ENCODE measurements around the gene EGR2. TPM values are rescaled to one million over a fixed set of nuclear protein-coding genes. Genes with fewer than 3 reads are reported as not detected.
A peak's percentile ranks its signal among the peaks of the same experiment; 100 is the strongest.

Gene EGR2
- total RNA-seq, result 10 to 100 TPM in 1 of 2 donors, 1 to 10 TPM in 1; 3.9 to 12.0 TPM
- 1 to 10 TPM; 2.2 to 2.7 TPM for polyA plus RNA-seq (ENCODE audit: insufficient read length in 2 of 2)
- long read RNA-seq, donor 1, result 0 reads
- long read RNA-seq, donor 2, partial matches to known transcripts, result 0 of 2 reads
- long read RNA-seq, donor 2, other reads (novel, unspliced or antisense), result 0 of 2 reads
- long read RNA-seq, donor 3, partial matches to known transcripts, result 0 of 1 reads
- long read RNA-seq, donor 3, other reads (novel, unspliced or antisense), result 0 of 1 reads
- long read RNA-seq, donor 4, partial matches to known transcripts, result 0 of 2 reads
- long read RNA-seq, donor 4, other reads (novel, unspliced or antisense), result 0 of 2 reads

- DNase-seq (ENCODE audit: low read depth in 4 of 6, low spot score in 6 of 6), result peak in 5 of 6 donors; percentile 72 to 97 (median 82)
- H3K27me3 ChIP-seq (ENCODE audit: control insufficient read depth, insufficient read depth, low read length), result peaks cover 72% of the 10 kb centered on the region
- no peaks in the 10 kb centered on the region for H3K9me3 ChIP-seq (ENCODE audit: control insufficient read depth, insufficient read depth, low read length)
- H3K4me3 ChIP-seq (ENCODE audit: low read depth, low read length), result peak within 1 kb of the TSS; percentile 69
- WGBS (ENCODE audit: insufficient coverage), result under 1% methylated on average over 49 of the region's 53 CpGs
- peaks cover 52% of the 10 kb centered on the region for H3K4me1 ChIP-seq (ENCODE audit: control insufficient read depth, insufficient read depth, low read length)
- peak within 1 kb of the TSS; percentile 78 for H3K27ac ChIP-seq (ENCODE audit: low read depth, low read length)
- H3K36me3 ChIP-seq (ENCODE audit: control insufficient read depth, insufficient read depth, low read length), result peaks cover 3% of the 10 kb centered on the region
These were observed at the start of gene EGR2 for GRCh38 chr10:62816331-62817120. TSS of gene EGR2 (minus strand) at chr10:62816366. CDS start at chr10:62816029, 337 bp downstream.

- no peak overlapping the region for H3K4me3 ChIP-seq (ENCODE audit: low read depth, low read length)
- H3K9me3 ChIP-seq (ENCODE audit: control insufficient read depth, insufficient read depth, low read length), result no peaks in the 10 kb centered on the region
- no peak overlapping the region for H3K27ac ChIP-seq (ENCODE audit: low read depth, low read length)
- H3K4me1 ChIP-seq (ENCODE audit: control insufficient read depth, insufficient read depth, low read length), result peaks cover 6% of the 10 kb centered on the region
- no peak for DNase-seq (ENCODE audit: low read depth in 4 of 6, low spot score in 6 of 6)
- WGBS (ENCODE audit: insufficient coverage), result no CpG with 5 or more reads among the region's 1 CpG
- no peaks in the 10 kb centered on the region for H3K27me3 ChIP-seq (ENCODE audit: control insufficient read depth, insufficient read depth, low read length)
- no peaks in the 10 kb centered on the region for H3K36me3 ChIP-seq (ENCODE audit: control insufficient read depth, insufficient read depth, low read length)
These were observed 46.3 kb upstream of the EGR2 start for GRCh38 chr10:62862447-62862846.

DNA sequence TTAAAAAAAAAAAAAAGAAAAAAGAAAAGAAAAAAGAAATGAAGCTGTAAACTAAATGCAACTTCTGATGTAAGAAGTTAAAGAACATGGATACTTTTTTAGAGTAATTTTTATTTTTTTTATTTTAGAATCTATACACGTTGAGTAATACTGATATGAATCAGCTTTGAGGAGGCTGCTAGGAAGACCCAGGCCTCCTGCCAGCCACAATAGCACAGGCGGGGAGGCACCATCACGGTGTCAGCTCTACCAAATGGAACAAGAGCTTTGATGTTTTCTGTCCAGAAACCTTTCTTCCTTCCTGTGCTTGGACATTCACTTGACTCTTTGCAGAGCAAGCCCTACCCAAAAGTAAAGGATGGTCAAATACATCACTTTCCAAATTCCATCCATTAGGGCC lies 45.3 kb upstream of the EGR2 start:
- H3K27me3 ChIP-seq (ENCODE audit: control insufficient read depth, insufficient read depth, low read length), result no peaks in the 10 kb centered on the region
- H3K9me3 ChIP-seq (ENCODE audit: control insufficient read depth, insufficient read depth, low read length), result no peaks in the 10 kb centered on the region
- H3K27ac ChIP-seq (ENCODE audit: low read depth, low read length), result peak overlapping the region; percentile 16
- DNase-seq (ENCODE audit: low read depth in 4 of 6, low spot score in 6 of 6), result no peak
- H3K4me3 ChIP-seq (ENCODE audit: low read depth, low read length), result no peak overlapping the region
- 56% methylated on average over 2 of the region's 3 CpGs for WGBS (ENCODE audit: insufficient coverage)
- H3K36me3 ChIP-seq (ENCODE audit: control insufficient read depth, insufficient read depth, low read length), result no peaks in the 10 kb centered on the region
- H3K4me1 ChIP-seq (ENCODE audit: control insufficient read depth, insufficient read depth, low read length), result peaks cover 6% of the 10 kb centered on the region

DNA sequence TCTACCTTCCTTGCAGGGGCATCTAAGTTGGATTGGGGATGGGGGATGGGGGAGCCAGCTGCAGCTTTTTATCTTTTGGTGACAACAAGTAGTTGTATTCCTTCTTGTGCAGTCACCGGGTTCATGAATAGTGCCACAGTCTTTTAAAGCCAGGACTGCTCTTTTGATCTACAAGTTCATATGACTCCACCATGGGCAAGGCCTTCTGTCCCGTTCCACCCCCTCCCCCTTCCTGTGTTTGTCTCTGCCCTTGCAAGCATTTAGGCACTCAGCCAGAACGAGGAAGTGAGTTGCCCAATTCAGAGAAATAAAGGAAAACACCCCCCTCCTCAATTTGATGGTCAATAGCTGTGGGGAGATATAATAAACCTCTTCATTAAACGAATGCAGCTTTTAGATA lies 44.8 kb upstream of the EGR2 start:
- Histone ChIP-seq H3K27me3 (ENCODE audit: control insufficient read depth, insufficient read depth, low read length) (no peaks in the 10 kb centered on the region), H3K4me1 (ENCODE audit: control insufficient read depth, insufficient read depth, low read length) (peaks cover 6% of the 10 kb centered on the region), H3K9me3 (ENCODE audit: control insufficient read depth, insufficient read depth, low read length) (no peaks in the 10 kb centered on the region), H3K36me3 (ENCODE audit: control insufficient read depth, insufficient read depth, low read length) (no peaks in the 10 kb centered on the region), H3K4me3 (ENCODE audit: low read depth, low read length) (no peak overlapping the region), H3K27ac (ENCODE audit: low read depth, low read length) (peak overlapping the region; percentile 16)
- 0% methylated on average over 2 of the region's 4 CpGs for WGBS (ENCODE audit: insufficient coverage)
- DNase-seq (ENCODE audit: low read depth in 4 of 6, low spot score in 6 of 6), result peak in 5 of 6 donors; percentile 29 to 77 (median 40)

DNA sequence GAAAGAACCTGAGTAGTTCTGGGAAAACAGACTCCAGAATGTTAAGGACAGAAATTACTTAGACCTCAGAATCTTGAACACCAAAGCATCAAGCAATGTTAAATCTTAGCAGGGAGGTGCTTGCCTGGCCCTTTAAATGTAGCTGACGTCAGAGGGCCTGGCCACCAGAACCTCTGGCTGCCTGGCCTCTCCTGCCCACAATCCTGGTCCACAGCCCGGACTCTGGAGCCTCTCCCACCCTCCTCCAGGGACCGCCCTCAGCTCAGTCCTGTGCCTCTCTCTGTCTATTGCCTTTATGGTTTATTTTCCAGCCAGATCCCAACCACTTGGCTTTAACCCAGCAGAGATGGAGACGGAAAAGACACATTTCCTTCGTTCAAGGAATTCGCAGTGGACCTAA lies 42.2 kb upstream of the EGR2 start:
- no peaks in the 10 kb centered on the region for H3K9me3 ChIP-seq (ENCODE audit: control insufficient read depth, insufficient read depth, low read length)
- no peaks in the 10 kb centered on the region for H3K27me3 ChIP-seq (ENCODE audit: control insufficient read depth, insufficient read depth, low read length)
- H3K27ac ChIP-seq (ENCODE audit: low read depth, low read length), result no peak overlapping the region
- peaks cover 6% of the 10 kb centered on the region for H3K4me1 ChIP-seq (ENCODE audit: control insufficient read depth, insufficient read depth, low read length)
- no peaks in the 10 kb centered on the region for H3K36me3 ChIP-seq (ENCODE audit: control insufficient read depth, insufficient read depth, low read length)
- DNase-seq (ENCODE audit: low read depth in 4 of 6, low spot score in 6 of 6), result peak in 1 of 6 donors; percentile 8
- H3K4me3 ChIP-seq (ENCODE audit: low read depth, low read length), result no peak overlapping the region
- 41% methylated on average over 3 of the region's 6 CpGs for WGBS (ENCODE audit: insufficient coverage)

DNA sequence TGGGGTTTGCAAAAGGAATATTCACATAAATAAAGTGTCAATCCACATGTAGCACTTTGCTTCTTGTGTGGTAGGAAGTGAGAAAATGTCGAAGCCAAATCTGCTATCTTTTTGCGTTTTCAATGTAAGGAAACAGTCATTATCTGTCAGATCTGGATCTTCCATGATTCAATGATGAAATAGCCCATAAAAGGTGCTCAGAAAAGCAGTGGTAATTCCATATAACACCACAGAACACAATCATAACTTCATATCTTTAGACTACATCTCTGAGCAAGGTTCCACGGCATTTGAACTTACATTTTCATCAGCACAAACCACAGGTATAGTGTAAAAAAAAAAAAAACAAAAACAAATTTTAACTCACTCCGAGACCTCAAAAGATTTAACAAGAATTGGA lies 39.9 kb upstream of the EGR2 start:
- Histone ChIP-seq H3K36me3 (ENCODE audit: control insufficient read depth, insufficient read depth, low read length) (no peaks in the 10 kb centered on the region), H3K9me3 (ENCODE audit: control insufficient read depth, insufficient read depth, low read length) (no peaks in the 10 kb centered on the region), H3K4me1 (ENCODE audit: control insufficient read depth, insufficient read depth, low read length) (peaks cover 5% of the 10 kb centered on the region), H3K4me3 (ENCODE audit: low read depth, low read length) (no peak overlapping the region), H3K27ac (ENCODE audit: low read depth, low read length) (no peak overlapping the region), H3K27me3 (ENCODE audit: control insufficient read depth, insufficient read depth, low read length) (no peaks in the 10 kb centered on the region)
- no peak for DNase-seq (ENCODE audit: low read depth in 4 of 6, low spot score in 6 of 6)
- WGBS (ENCODE audit: insufficient coverage), result 100% methylated on average over 2 of the region's 4 CpGs

GRCh38 chr10:62853710-62854109 lies 37.5 kb upstream of the EGR2 start:
- H3K27me3 ChIP-seq (ENCODE audit: control insufficient read depth, insufficient read depth, low read length), result no peaks in the 10 kb centered on the region
- peaks cover 3% of the 10 kb centered on the region for H3K4me1 ChIP-seq (ENCODE audit: control insufficient read depth, insufficient read depth, low read length)
- DNase-seq (ENCODE audit: low read depth in 4 of 6, low spot score in 6 of 6), result no peak
- 76% methylated on average over 2 of the region's 5 CpGs for WGBS (ENCODE audit: insufficient coverage)
- H3K4me3 ChIP-seq (ENCODE audit: low read depth, low read length), result no peak overlapping the region
- H3K9me3 ChIP-seq (ENCODE audit: control insufficient read depth, insufficient read depth, low read length), result no peaks in the 10 kb centered on the region
- no peaks in the 10 kb centered on the region for H3K36me3 ChIP-seq (ENCODE audit: control insufficient read depth, insufficient read depth, low read length)
- no peak overlapping the region for H3K27ac ChIP-seq (ENCODE audit: low read depth, low read length)

DNA sequence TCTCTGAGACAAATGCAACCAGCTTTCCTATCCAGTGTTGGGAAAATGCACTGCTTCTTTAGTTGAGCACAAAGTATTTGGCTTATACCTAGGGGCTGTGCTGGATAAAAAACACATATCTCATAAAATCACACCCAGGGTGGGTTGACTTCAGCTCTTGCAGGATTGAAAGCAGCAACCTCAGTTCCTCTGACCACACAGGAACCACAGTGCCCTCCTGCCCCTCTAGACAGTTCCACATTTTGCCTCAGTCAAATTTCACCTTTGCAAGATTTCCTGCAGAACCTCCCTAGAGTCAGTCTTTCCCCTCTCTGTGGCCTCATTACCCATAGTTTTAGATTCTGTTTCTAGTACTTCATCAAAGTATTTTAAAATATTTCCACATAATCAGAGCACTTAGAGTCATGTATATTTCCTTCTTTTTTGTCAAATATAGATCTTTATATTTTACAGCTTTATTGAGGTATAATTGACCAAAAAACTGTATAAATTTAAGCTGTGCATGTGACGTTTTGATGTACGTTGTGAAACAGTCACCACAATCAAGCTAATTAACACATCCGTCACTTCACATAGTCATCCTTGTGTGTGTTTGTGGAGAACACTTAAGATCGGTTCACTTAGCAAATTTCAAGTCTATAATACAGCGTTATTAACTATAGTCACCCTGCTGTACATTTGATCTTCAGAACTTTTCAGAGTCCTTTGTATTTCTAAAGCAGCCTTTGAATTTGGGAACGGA lies 37.0 kb upstream of the EGR2 start:
- no peak overlapping the region for H3K27ac ChIP-seq (ENCODE audit: low read depth, low read length)
- DNase-seq (ENCODE audit: low read depth in 4 of 6, low spot score in 6 of 6), result no peak
- H3K36me3 ChIP-seq (ENCODE audit: control insufficient read depth, insufficient read depth, low read length), result no peaks in the 10 kb centered on the region
- 83% methylated on average over 1 of the region's 6 CpGs for WGBS (ENCODE audit: insufficient coverage)
- H3K27me3 ChIP-seq (ENCODE audit: control insufficient read depth, insufficient read depth, low read length), result no peaks in the 10 kb centered on the region
- no peaks in the 10 kb centered on the region for H3K9me3 ChIP-seq (ENCODE audit: control insufficient read depth, insufficient read depth, low read length)
- no peak overlapping the region for H3K4me3 ChIP-seq (ENCODE audit: low read depth, low read length)
- H3K4me1 ChIP-seq (ENCODE audit: control insufficient read depth, insufficient read depth, low read length), result no peaks in the 10 kb centered on the region

DNA sequence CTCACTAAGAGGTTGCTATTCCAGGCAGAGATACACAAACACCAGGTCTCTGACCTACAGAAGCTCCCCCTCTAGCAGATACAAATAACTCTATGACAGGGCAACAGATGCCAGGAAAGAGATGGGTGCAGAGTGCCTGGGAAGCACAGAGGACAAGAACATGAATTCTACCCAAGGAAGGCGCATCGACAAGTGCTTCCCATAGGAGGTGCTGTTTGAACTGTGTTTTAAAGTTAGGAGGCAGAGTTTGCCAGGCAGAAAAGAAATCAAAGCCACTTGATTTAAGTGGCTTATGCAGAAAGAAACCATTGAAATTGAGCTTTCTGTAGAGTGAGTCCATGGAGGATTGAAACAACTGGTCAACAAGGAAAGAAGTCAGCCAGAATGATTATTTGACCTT lies 35.3 kb upstream of the EGR2 start:
- H3K36me3 ChIP-seq (ENCODE audit: control insufficient read depth, insufficient read depth, low read length), result no peaks in the 10 kb centered on the region
- H3K4me1 ChIP-seq (ENCODE audit: control insufficient read depth, insufficient read depth, low read length), result no peaks in the 10 kb centered on the region
- H3K9me3 ChIP-seq (ENCODE audit: control insufficient read depth, insufficient read depth, low read length), result peaks cover 5% of the 10 kb centered on the region
- H3K27me3 ChIP-seq (ENCODE audit: control insufficient read depth, insufficient read depth, low read length), result no peaks in the 10 kb centered on the region
- WGBS (ENCODE audit: insufficient coverage), result 68% methylated on average over 2 of the region's 2 CpGs
- no peak overlapping the region for H3K27ac ChIP-seq (ENCODE audit: low read depth, low read length)
- DNase-seq (ENCODE audit: low read depth in 4 of 6, low spot score in 6 of 6), result no peak
- no peak overlapping the region for H3K4me3 ChIP-seq (ENCODE audit: low read depth, low read length)
